GM21717 (cell line): ENCODE results near the gene PPFIBP1.
"Not testable (repeated sequence)": the region's sequence is repeated elsewhere in the genome, so short reads cannot be mapped to it uniquely, and the experiment has no call there.

Source experiments
- ATAC-seq: cut with Tn5 transposase; IDR thresholded peaks from one replicate; pipeline ENCODE4 v1.9.1; 2021; ENCODE audit warnings: mild to moderate bottlenecking, moderate library complexity; ENCODE audit not compliant: unreplicated experiment

PPFIBP1 gene

GRCh38 chr12:27622436-27623195 is 98.6 kb downstream of the PPFIBP1 start:
- no peak for ATAC-seq

GRCh38 chr12:27623645-27624044 is 99.6 kb downstream of the PPFIBP1 start:
- no peak for ATAC-seq

GRCh38 chr12:27624586-27624985 is 100.6 kb downstream of the PPFIBP1 start:
- ATAC-seq, result no peak

GRCh38 chr12:27627123-27627852 is 103.3 kb downstream of the PPFIBP1 start:
- ATAC-seq, result no peak

GRCh38 chr12:27627853-27628469 is 104.0 kb downstream of the PPFIBP1 start:
- not testable (repeated sequence) for ATAC-seq

- not testable (repeated sequence) for ATAC-seq
Observed at GRCh38 chr12:27630219-27630618, 106.2 kb downstream of the PPFIBP1 start.

GRCh38 chr12:27631365-27631764 is 107.4 kb downstream of the PPFIBP1 start:
- ATAC-seq, result no peak

- no peak for ATAC-seq
Observed at GRCh38 chr12:27631813-27632491, 107.9 kb downstream of the PPFIBP1 start.

- no peak for ATAC-seq
Observed at GRCh38 chr12:27635349-27635972, 111.5 kb downstream of the PPFIBP1 start.

- ATAC-seq, result not testable (repeated sequence)
Observed at GRCh38 chr12:27636569-27636968, 112.6 kb downstream of the PPFIBP1 start.

GRCh38 chr12:27637524-27637923 is 113.5 kb downstream of the PPFIBP1 start:
- ATAC-seq, result no peak

- no peak for ATAC-seq
Observed at GRCh38 chr12:27639265-27639664, 115.3 kb downstream of the PPFIBP1 start.

GRCh38 chr12:27640566-27641200 is 116.7 kb downstream of the PPFIBP1 start:
- not testable (repeated sequence) for ATAC-seq

- not testable (repeated sequence) for ATAC-seq
Observed at GRCh38 chr12:27642361-27642760, 118.4 kb downstream of the PPFIBP1 start.

- not testable (repeated sequence) for ATAC-seq
Observed at GRCh38 chr12:27642892-27643291, 118.9 kb downstream of the PPFIBP1 start.

GRCh38 chr12:27644158-27644845 is 120.3 kb downstream of the PPFIBP1 start:
- no peak for ATAC-seq

- ATAC-seq, result no peak
Observed at GRCh38 chr12:27645671-27646070, 121.7 kb downstream of the PPFIBP1 start.

GRCh38 chr12:27646149-27646548 is 122.1 kb downstream of the PPFIBP1 start:
- no peak for ATAC-seq

- no peak for ATAC-seq
Observed at GRCh38 chr12:27650011-27650410, 126.0 kb downstream of the PPFIBP1 start.

- ATAC-seq, result no peak
Observed at GRCh38 chr12:27651201-27651600, 127.2 kb downstream of the PPFIBP1 start.
